Uterus (tissue), 2 donors: Measurements from ENCODE around the gene AUTS2.

Source experiments
- CTCF ChIP-seq, 4 experiments: fragments of 200-600 bp in 2 of 4; fragments of 450-650 bp in 2 of 4; sonication (generic) in 2 of 4; IDR thresholded peaks; one replicate each; pipeline ENCODE4 v1.5.1; 2016 to 2019; ENCODE audit warnings: antibody characterized with exemption in 4 of 4, mild to moderate bottlenecking in 2 of 4, moderate library complexity in 1 of 4
- POLR2A ChIP-seq, 2 donors: fragments of 450-650 bp; IDR thresholded peaks; one replicate each; pipeline ENCODE4 v1.6.1; 2016; ENCODE audit warnings: antibody characterized with exemption in 2 of 2, mild to moderate bottlenecking in 1 of 2, moderate library complexity in 1 of 2

- TF ChIP-seq CTCF (IDR thresholded peaks at IDR 0.05) (no peak), POLR2A (IDR thresholded peaks at IDR 0.05) (no peak)
These were observed 1212.4 kb downstream of the AUTS2 start for GRCh38 chr7:70810558-70811139.
